Trophoblast cell (in vitro differentiated cells and primary cell): Measurements from ENCODE around the gene SLAMF9.

Experiments
- DNase-seq, 2 donors: peaks; one replicate each; pipeline ENCODE4 v3.0.0-alpha.2; 2016
- H2AFZ ChIP-seq: 2 replicates; pipeline ENCODE4 v1.6.1; 2013; ENCODE audit warnings: low read length, moderate library complexity, mild to moderate bottlenecking; ENCODE audit not compliant: insufficient read depth, poor library complexity
- H2AK5ac ChIP-seq: 2 replicates; pipeline ENCODE4 v1.6.1; 2013; ENCODE audit warnings: mild to moderate bottlenecking, low read length
- H2BK120ac ChIP-seq: 2 replicates; pipeline ENCODE4 v1.6.1; 2013; ENCODE audit warnings: low read length, mild to moderate bottlenecking, moderate library complexity; ENCODE audit not compliant: insufficient read depth, poor library complexity
- H2BK12ac ChIP-seq: 2 replicates; pipeline ENCODE4 v1.6.1; 2013; ENCODE audit warnings: mild to moderate bottlenecking, low read length, moderate library complexity
- H2BK5ac ChIP-seq: 2 replicates; pipeline ENCODE4 v1.6.1; 2013; ENCODE audit warnings: low read length, low read depth, moderate library complexity, mild to moderate bottlenecking; ENCODE audit not compliant: poor library complexity
- H3K14ac ChIP-seq: 2 replicates; pipeline ENCODE4 v1.6.1; 2013; ENCODE audit warnings: mild to moderate bottlenecking, low read length
- H3K18ac ChIP-seq: 2 replicates; pipeline ENCODE4 v1.6.1; 2013; ENCODE audit warnings: mild to moderate bottlenecking, low read length
- H3K23ac ChIP-seq: 2 replicates; pipeline ENCODE4 v1.6.1; 2013; ENCODE audit warnings: low read length
- H3K27ac ChIP-seq: 2 replicates; pipeline ENCODE4 v1.5.1; 2013; ENCODE audit warnings: low read depth, mild to moderate bottlenecking, inconsistent platforms, low read length, moderate library complexity
- H3K27me3 ChIP-seq: 2 replicates; pipeline ENCODE4 v1.6.1; 2013; ENCODE audit warnings: inconsistent platforms, mild to moderate bottlenecking, low read length, moderate library complexity; ENCODE audit not compliant: insufficient read depth
- H3K36me3 ChIP-seq, 2 experiments: 1 replicate in 1 of 2; 2 replicates in 1 of 2; pipeline ENCODE4 v1.6.1; 2013; ENCODE audit warnings: low read length in 2 of 2, mild to moderate bottlenecking in 2 of 2, moderate library complexity in 1 of 2; ENCODE audit not compliant: insufficient read depth in 2 of 2, control insufficient read depth in 1 of 2
- H3K4ac ChIP-seq: 2 replicates; pipeline ENCODE4 v1.6.1; 2013; ENCODE audit warnings: low read depth, mild to moderate bottlenecking, low read length, moderate library complexity
- H3K4me1 ChIP-seq, 2 experiments: 1 replicate in 1 of 2; 2 replicates in 1 of 2; pipeline ENCODE4 v1.6.1; 2013; ENCODE audit warnings: low read length in 2 of 2, mild to moderate bottlenecking in 2 of 2, moderate library complexity in 1 of 2; ENCODE audit not compliant: insufficient read depth in 2 of 2, control insufficient read depth in 1 of 2
- H3K4me2 ChIP-seq: 2 replicates; pipeline ENCODE4 v1.6.1; 2013; ENCODE audit warnings: inconsistent platforms, mild to moderate bottlenecking, low read length, moderate library complexity
- H3K4me3 ChIP-seq: 2 replicates; pipeline ENCODE4 v1.5.1; 2013; ENCODE audit warnings: mild to moderate bottlenecking, low read depth, low read length, inconsistent platforms
- H3K79me1 ChIP-seq: one replicate; pipeline ENCODE4 v1.6.1; 2013; ENCODE audit warnings: low read length
- H3K79me2 ChIP-seq: 2 replicates; pipeline ENCODE4 v1.6.1; 2013; ENCODE audit warnings: low read length, mild to moderate bottlenecking; ENCODE audit not compliant: control insufficient read depth, insufficient read depth, poor library complexity
- H3K9ac ChIP-seq: 2 replicates; pipeline ENCODE4 v1.6.1; 2013; ENCODE audit warnings: mild to moderate bottlenecking, low read length
- H3K9me3 ChIP-seq: 2 replicates; pipeline ENCODE4 v1.6.1; 2013; ENCODE audit warnings: low read depth, mild to moderate bottlenecking, control low read depth, inconsistent platforms, low read length; ENCODE audit not compliant: insufficient read depth
- H4K12ac ChIP-seq: 2 replicates; pipeline ENCODE4 v1.6.1; 2013; ENCODE audit warnings: low read depth, mild to moderate bottlenecking, low read length, moderate library complexity
- H4K8ac ChIP-seq: 2 replicates; pipeline ENCODE4 v1.6.1; 2013; ENCODE audit warnings: low read depth, mild to moderate bottlenecking, low read length, moderate library complexity
- H4K91ac ChIP-seq: one replicate; pipeline ENCODE4 v1.6.1; 2013; ENCODE audit warnings: low read depth, mild to moderate bottlenecking, low read length, moderate library complexity
- WGBS: extraction: QIAGEN DNeasy Blood & Tissue Kit; methylation state at CpG from one replicate; pipeline ENCODE4 v1.1.7; 2013; ENCODE audit warnings: missing lambda C conversion rate; ENCODE audit not compliant: insufficient read length, insufficient coverage; ENCODE audit errors: extremely low coverage; 5-methylcytosine and 5-hydroxymethylcytosine counted together

The SLAMF9 gene

GRCh38 chr1:159982280-159982679 is 28.2 kb upstream of the SLAMF9 start:
- H3K18ac ChIP-seq: no peak overlapping the region
- H3K9me3 ChIP-seq: peaks cover 2% of the 10 kb centered on the region
- H4K91ac ChIP-seq: no peak overlapping the region
- no peak overlapping the region for H3K14ac ChIP-seq
- no peak overlapping the region for H3K4me2 ChIP-seq
- no peak overlapping the region for H3K9ac ChIP-seq
- no peak overlapping the region for H3K23ac ChIP-seq
- no peak overlapping the region for H2BK120ac ChIP-seq
- H3K36me3 ChIP-seq: no peaks in the 10 kb centered on the region
- H2AFZ ChIP-seq: no peak overlapping the region
- no peak overlapping the region for H2BK12ac ChIP-seq
- H4K12ac ChIP-seq: no peak overlapping the region
- H4K8ac ChIP-seq: no peak overlapping the region
- H3K27ac ChIP-seq: no peak overlapping the region
- H2BK5ac ChIP-seq: no peak overlapping the region
- H3K4me3 ChIP-seq: no peak overlapping the region
- H3K27me3 ChIP-seq: no peaks in the 10 kb centered on the region
- WGBS: 100% methylated on average over 1 of the region's 6 CpGs
- no peak for DNase-seq
- H3K4me1 ChIP-seq: no peaks in the 10 kb centered on the region
- H2AK5ac ChIP-seq: no peak overlapping the region
- no peak overlapping the region for H3K4ac ChIP-seq
- no peaks in the 10 kb centered on the region for H3K79me2 ChIP-seq
- no peaks in the 10 kb centered on the region for H3K79me1 ChIP-seq

- Histone ChIP-seq H3K4ac (no peak overlapping the region), H3K79me2 (no peaks in the 10 kb centered on the region), H3K14ac (no peak overlapping the region), H3K9me3 (peaks cover 2% of the 10 kb centered on the region), H3K4me1 (no peaks in the 10 kb centered on the region), H4K12ac (no peak overlapping the region), H2AK5ac (no peak overlapping the region), H2BK120ac (no peak overlapping the region), H4K91ac (no peak overlapping the region), H3K27ac (no peak overlapping the region), H3K4me2 (no peak overlapping the region), H3K9ac (no peak overlapping the region), H3K27me3 (no peaks in the 10 kb centered on the region), H3K36me3 (no peaks in the 10 kb centered on the region), H3K4me3 (no peak overlapping the region), H3K18ac (no peak overlapping the region), H2BK5ac (no peak overlapping the region), H2AFZ (no peak overlapping the region), H2BK12ac (no peak overlapping the region), H4K8ac (no peak overlapping the region), H3K23ac (no peak overlapping the region), H3K79me1 (no peaks in the 10 kb centered on the region)
- no peak for DNase-seq
- no CpG with 5 or more reads among the region's 6 CpGs for WGBS
These were observed 27.5 kb upstream of the SLAMF9 start for GRCh38 chr1:159981351-159982055.

DNA sequence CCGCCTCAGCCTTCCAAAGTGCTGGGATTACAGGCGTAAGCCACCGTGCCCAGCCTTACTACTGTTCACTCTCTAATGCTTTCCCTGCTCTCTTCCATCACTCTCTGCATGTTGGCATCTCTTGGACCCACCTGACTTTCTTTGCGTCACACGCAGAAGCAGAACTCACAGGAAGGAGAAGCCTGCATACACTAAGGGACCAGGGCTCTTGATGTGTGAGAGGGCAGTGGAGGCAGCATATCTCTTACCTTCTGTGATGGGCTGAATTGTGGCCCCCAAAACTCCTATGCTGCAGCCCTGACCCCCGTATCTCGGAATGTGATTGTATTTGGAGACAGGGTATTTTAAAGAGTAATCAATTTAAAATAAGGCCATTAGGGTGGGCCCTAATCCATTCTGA is 26.7 kb upstream of the SLAMF9 start:
- Histone ChIP-seq H4K8ac (no peak overlapping the region), H2BK12ac (no peak overlapping the region), H2BK120ac (no peak overlapping the region), H3K27me3 (no peaks in the 10 kb centered on the region), H3K9ac (no peak overlapping the region), H3K79me1 (no peaks in the 10 kb centered on the region), H3K36me3 (no peaks in the 10 kb centered on the region), H2AK5ac (no peak overlapping the region), H2BK5ac (no peak overlapping the region), H3K23ac (no peak overlapping the region), H4K91ac (no peak overlapping the region), H3K79me2 (no peaks in the 10 kb centered on the region), H3K4me1 (no peaks in the 10 kb centered on the region), H3K14ac (no peak overlapping the region), H3K18ac (no peak overlapping the region), H3K27ac (no peak overlapping the region), H2AFZ (no peak overlapping the region), H3K4ac (no peak overlapping the region), H3K9me3 (peaks cover 2% of the 10 kb centered on the region), H3K4me2 (no peak overlapping the region), H3K4me3 (no peak overlapping the region), H4K12ac (no peak overlapping the region)
- no CpG with 5 or more reads among the region's 7 CpGs for WGBS
- no peak for DNase-seq

- no peak overlapping the region for H3K4me2 ChIP-seq
- no peak overlapping the region for H3K4ac ChIP-seq
- no peak overlapping the region for H4K8ac ChIP-seq
- no peak overlapping the region for H4K12ac ChIP-seq
- no peaks in the 10 kb centered on the region for H3K79me1 ChIP-seq
- H2AK5ac ChIP-seq: no peak overlapping the region
- H3K23ac ChIP-seq: no peak overlapping the region
- H4K91ac ChIP-seq: no peak overlapping the region
- no peaks in the 10 kb centered on the region for H3K4me1 ChIP-seq
- H2AFZ ChIP-seq: no peak overlapping the region
- no CpG with 5 or more reads among the region's 6 CpGs for WGBS
- no peaks in the 10 kb centered on the region for H3K27me3 ChIP-seq
- DNase-seq: no peak
- no peak overlapping the region for H3K14ac ChIP-seq
- H2BK5ac ChIP-seq: no peak overlapping the region
- H3K27ac ChIP-seq: no peak overlapping the region
- H3K9me3 ChIP-seq: peaks cover 2% of the 10 kb centered on the region
- H3K9ac ChIP-seq: no peak overlapping the region
- no peak overlapping the region for H3K4me3 ChIP-seq
- H3K36me3 ChIP-seq: no peaks in the 10 kb centered on the region
- H2BK120ac ChIP-seq: no peak overlapping the region
- no peak overlapping the region for H2BK12ac ChIP-seq
- no peak overlapping the region for H3K18ac ChIP-seq
- H3K79me2 ChIP-seq: no peaks in the 10 kb centered on the region
These were observed 26.0 kb upstream of the SLAMF9 start for GRCh38 chr1:159980076-159980475.
